PC-9 (cell line): ENCODE data around the gene ASB8.

ENCODE experiments used
- CTCF ChIP-seq: fragments of 200-600 bp; sonication (generic); conservative IDR thresholded peaks from 2 replicates; pipeline ENCODE4 v1.6.1; 2017; ENCODE audit warnings: mixed run types, antibody characterized with exemption, mild to moderate bottlenecking, moderate library complexity
- EZH2 ChIP-seq: fragments of 200-600 bp; sonication (generic); IDR thresholded peaks from 2 replicates; pipeline ENCODE4 v1.8.0; 2017; ENCODE audit warnings: antibody characterized with exemption, low read depth

DNA sequence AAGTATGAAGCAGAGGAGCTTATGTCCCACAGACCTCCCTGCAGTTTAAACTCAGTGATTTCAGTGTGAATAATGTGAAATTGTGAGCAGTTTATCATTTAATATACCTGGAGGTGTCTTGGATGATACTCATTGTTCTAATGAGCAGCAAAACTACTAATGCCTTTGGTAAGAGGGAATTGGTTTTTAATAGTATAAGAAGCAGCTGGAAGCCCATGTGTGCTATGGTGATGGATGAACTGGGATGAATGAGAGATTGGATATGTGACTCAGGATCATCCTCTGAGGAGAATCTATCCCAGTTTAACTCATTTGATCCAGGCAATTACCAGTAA lies 19.1 kb upstream of the ASB8 start:
- TF ChIP-seq CTCF (no peak), EZH2 (no peak)
